ENCODE data around the gene PPFIBP2. TPM values are rescaled to one million over a fixed set of nuclear protein-coding genes. Genes with fewer than 3 reads are reported as not detected.
A peak's percentile ranks its signal among the peaks of the same experiment; 100 is the strongest.

Gene PPFIBP2
- 1.2 and 1.6 TPM in 2 replicates for total RNA-seq

GRCh38 chr11:7513234-7514098, at the start of gene PPFIBP2:
TSS of gene PPFIBP2 (plus strand) at chr11:7513999. CDS start at chr11:7549476, 35,477 bp downstream.
- Mint-ChIP-seq H3K36me3 (ENCODE audit: low read depth) (no peaks in the 10 kb centered on the region), H3K4me1 (peaks cover 12% of the 10 kb centered on the region), H3K27ac (peak within 1 kb of the TSS; percentile 84), H3K27me3 (peaks cover 30% of the 10 kb centered on the region), H3K4me3 (peak within 1 kb of the TSS; percentile 90), H3K9me3 (no peaks in the 10 kb centered on the region)
- peak; percentile 97 for DNase-seq
- intact Hi-C loops (cut with micrococcal nuclease): loop anchor here (1.0 to 2.0 kb wide), 2 partner anchors 152 to 175 kb away; no protein-coding TSS in a partner anchor

GRCh38 chr11:7467652-7468051, 46.1 kb upstream of the PPFIBP2 start:
- no peak for DNase-seq
- Mint-ChIP-seq H3K4me1 (peaks cover 2% of the 10 kb centered on the region), H3K9me3 (no peaks in the 10 kb centered on the region), H3K4me3 (no peak overlapping the region), H3K27me3 (no peaks in the 10 kb centered on the region), H3K36me3 (ENCODE audit: low read depth) (no peaks in the 10 kb centered on the region), H3K27ac (no peak overlapping the region)
- intact Hi-C loops (cut with micrococcal nuclease): no loop called here

DNA sequence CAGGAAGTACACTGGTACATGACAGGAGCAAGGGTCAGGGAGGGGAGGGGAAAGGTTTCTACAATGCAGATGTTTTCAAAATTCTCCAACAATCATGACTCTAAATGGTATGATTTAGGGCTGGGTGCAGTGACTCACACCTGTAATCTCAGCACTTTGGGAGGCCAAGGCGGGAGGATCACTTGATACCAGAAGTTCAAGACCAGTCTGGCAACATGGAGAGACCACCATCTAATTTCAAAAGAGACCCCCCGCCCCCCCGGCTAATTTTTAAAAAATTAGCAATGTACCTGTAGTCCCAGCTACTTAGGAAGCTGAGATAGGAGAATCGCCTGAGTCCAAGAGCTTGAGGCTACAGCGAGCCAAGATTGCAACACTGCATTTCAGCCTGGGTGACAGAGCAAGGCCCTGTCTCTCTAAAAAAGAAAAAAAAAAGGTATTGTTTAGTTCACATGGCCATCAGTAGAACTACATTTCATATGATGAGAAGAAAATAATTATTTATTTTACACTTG, 44.4 kb upstream of the PPFIBP2 start:
- intact Hi-C loops (cut with micrococcal nuclease): no loop called here
- Mint-ChIP-seq H3K9me3 (no peaks in the 10 kb centered on the region), H3K27me3 (no peaks in the 10 kb centered on the region), H3K4me1 (peaks cover 2% of the 10 kb centered on the region), H3K4me3 (no peak overlapping the region), H3K36me3 (ENCODE audit: low read depth) (no peaks in the 10 kb centered on the region), H3K27ac (no peak overlapping the region)
- no peak for DNase-seq

DNA sequence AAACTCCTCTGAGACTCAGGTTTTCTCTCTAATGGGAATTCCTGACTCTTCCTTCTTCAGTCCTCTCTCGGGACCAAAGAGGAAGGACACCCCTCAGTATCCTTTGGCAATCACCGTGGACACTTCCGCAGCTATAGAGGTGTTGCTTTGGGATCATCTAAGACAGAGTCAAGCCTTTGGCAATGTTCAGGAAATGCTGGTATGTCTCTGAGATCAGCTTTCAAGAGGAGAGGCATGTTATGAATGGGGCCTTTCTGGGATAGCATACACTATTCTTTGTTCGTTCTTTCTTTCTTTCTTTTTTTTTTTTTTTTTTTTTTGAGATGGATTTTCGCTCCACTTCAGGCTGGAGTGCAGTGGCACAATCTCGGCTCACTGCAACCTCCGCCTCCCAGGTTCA, 42.7 kb upstream of the PPFIBP2 start:
- peaks cover 2% of the 10 kb centered on the region for H3K4me1 Mint-ChIP-seq
- H3K27ac Mint-ChIP-seq: no peak overlapping the region
- no peaks in the 10 kb centered on the region for H3K36me3 Mint-ChIP-seq (ENCODE audit: low read depth)
- DNase-seq: no peak
- no peaks in the 10 kb centered on the region for H3K9me3 Mint-ChIP-seq
- intact Hi-C loops (cut with micrococcal nuclease): no loop called here
- no peaks in the 10 kb centered on the region for H3K27me3 Mint-ChIP-seq
- no peak overlapping the region for H3K4me3 Mint-ChIP-seq

DNA sequence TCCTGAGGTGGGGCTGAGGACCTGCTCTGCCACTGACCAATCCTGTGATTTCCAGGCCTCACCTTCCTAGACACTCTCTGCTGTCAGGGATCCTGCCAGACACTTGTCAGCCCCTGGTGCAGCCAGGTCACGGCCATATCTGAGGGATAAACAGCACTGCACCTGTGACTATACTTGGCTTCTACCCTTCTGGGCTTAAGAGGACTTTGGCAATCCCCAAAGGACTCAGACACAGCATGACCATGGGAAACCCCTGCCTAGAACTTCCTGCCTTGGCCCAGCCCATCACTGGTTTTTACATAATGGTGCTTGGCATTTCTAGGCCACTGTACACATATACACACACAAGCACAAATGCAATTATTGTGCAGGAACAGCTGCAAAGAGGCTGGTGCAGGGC, 40.1 kb upstream of the PPFIBP2 start:
- H3K4me1 Mint-ChIP-seq: no peaks in the 10 kb centered on the region
- peaks cover 4% of the 10 kb centered on the region for H3K27me3 Mint-ChIP-seq
- no peak overlapping the region for H3K27ac Mint-ChIP-seq
- H3K9me3 Mint-ChIP-seq: no peaks in the 10 kb centered on the region
- intact Hi-C loops (cut with micrococcal nuclease): no loop called here
- H3K4me3 Mint-ChIP-seq: no peak overlapping the region
- no peaks in the 10 kb centered on the region for H3K36me3 Mint-ChIP-seq (ENCODE audit: low read depth)
- no peak for DNase-seq

DNA sequence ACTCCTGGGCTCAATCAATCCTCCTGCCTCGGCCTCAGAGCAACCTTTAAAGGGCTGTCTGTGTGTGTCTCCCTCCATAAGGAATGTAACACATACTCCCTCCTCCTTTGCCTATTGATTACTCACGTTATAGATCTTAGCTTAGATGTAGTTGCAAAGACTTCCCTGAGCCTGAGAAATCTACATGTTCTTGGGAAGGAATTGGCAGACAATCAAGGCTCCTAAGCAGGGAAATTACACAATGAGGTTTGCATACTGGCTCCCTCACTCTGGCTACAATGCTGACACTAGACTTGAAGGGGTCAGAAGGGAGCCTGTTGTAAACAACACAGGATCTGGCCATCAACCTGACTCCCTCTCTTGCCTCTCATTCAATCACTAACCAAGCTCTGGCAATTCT, 33.7 kb upstream of the PPFIBP2 start:
- intact Hi-C loops (cut with micrococcal nuclease): no loop called here
- Mint-ChIP-seq H3K9me3 (no peaks in the 10 kb centered on the region), H3K4me1 (no peaks in the 10 kb centered on the region), H3K36me3 (ENCODE audit: low read depth) (no peaks in the 10 kb centered on the region), H3K4me3 (no peak overlapping the region), H3K27me3 (peaks cover 4% of the 10 kb centered on the region), H3K27ac (no peak overlapping the region)
- DNase-seq: no peak

GRCh38 chr11:7484131-7484530, 29.7 kb upstream of the PPFIBP2 start:
- H3K27me3 Mint-ChIP-seq: no peaks in the 10 kb centered on the region
- intact Hi-C loops (cut with micrococcal nuclease): no loop called here
- no peaks in the 10 kb centered on the region for H3K36me3 Mint-ChIP-seq (ENCODE audit: low read depth)
- no peaks in the 10 kb centered on the region for H3K4me1 Mint-ChIP-seq
- H3K27ac Mint-ChIP-seq: no peak overlapping the region
- no peak for DNase-seq
- H3K4me3 Mint-ChIP-seq: no peak overlapping the region
- no peaks in the 10 kb centered on the region for H3K9me3 Mint-ChIP-seq

DNA sequence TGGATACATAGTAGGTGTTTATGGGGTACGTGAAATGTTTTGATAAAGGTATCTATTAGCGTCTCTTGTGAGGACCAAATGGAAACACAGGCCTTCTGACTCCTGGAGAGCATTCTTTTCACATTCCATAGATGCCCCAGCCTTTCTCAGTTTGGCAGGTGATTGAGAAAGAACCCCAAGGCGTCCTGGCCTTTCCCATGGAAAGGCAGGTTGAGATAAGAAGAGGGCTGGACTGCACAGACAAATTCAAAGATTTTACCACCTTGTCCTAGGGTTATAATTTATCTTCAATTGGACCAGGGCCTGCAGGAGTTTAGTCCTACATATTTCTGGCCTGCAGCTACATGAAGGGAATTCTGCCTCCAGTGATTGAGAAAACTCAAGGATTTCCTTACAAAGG, 29.2 kb upstream of the PPFIBP2 start:
- H3K9me3 Mint-ChIP-seq: no peaks in the 10 kb centered on the region
- no peak overlapping the region for H3K4me3 Mint-ChIP-seq
- no peaks in the 10 kb centered on the region for H3K4me1 Mint-ChIP-seq
- no peak for DNase-seq
- intact Hi-C loops (cut with micrococcal nuclease): no loop called here
- H3K27me3 Mint-ChIP-seq: no peaks in the 10 kb centered on the region
- no peak overlapping the region for H3K27ac Mint-ChIP-seq
- H3K36me3 Mint-ChIP-seq (ENCODE audit: low read depth): no peaks in the 10 kb centered on the region

GRCh38 chr11:7485186-7486097, 28.4 kb upstream of the PPFIBP2 start, which contains the start of gene OLFML1:
TSS of gene OLFML1 (plus strand) at chr11:7485506. CDS start at chr11:7485876, 370 bp downstream.
- intact Hi-C loops (cut with micrococcal nuclease): no loop called here
- Mint-ChIP-seq H3K27ac (no peak within 1 kb of the TSS), H3K27me3 (no peaks in the 10 kb centered on the region), H3K4me1 (no peaks in the 10 kb centered on the region), H3K9me3 (no peaks in the 10 kb centered on the region), H3K4me3 (no peak within 1 kb of the TSS), H3K36me3 (ENCODE audit: low read depth) (no peaks in the 10 kb centered on the region)
- no peak for DNase-seq

DNA sequence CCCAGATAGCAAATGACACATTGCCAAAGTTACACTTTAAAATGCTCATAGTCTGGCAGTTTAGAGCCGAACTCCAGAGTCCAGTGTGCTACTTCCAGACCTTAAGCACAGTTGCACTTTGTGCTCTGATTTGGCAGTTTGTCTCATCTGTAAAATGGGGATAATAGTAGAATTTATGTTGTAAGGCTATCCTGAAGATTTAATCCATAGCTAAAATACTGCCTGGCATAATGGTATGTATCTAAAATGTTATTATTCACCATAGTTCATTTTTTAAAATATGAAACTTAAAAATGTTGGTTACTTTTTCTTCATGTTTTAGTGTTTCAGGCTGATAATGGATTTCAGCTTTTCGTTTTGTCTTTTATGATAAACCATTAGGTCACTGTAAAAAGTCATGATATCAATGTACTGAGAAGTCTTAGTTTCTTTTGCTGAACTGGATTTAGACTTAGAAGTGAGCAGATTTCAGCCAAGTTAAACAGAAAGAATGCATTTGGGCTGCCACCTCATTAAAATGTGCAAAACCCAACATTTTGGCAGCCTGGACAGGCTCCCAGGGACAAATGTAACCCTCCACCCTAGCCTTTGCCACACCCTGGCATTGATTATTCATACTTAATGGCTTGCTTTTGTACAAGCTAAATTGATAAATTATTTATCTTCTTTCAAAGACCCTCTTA, 27.6 kb upstream of the PPFIBP2 start:
- Mint-ChIP-seq H3K27me3 (no peaks in the 10 kb centered on the region), H3K36me3 (ENCODE audit: low read depth) (no peaks in the 10 kb centered on the region), H3K9me3 (no peaks in the 10 kb centered on the region), H3K27ac (no peak overlapping the region), H3K4me1 (no peaks in the 10 kb centered on the region), H3K4me3 (no peak overlapping the region)
- intact Hi-C loops (cut with micrococcal nuclease): no loop called here
- DNase-seq: no peak

- Mint-ChIP-seq H3K27ac (no peak overlapping the region), H3K9me3 (no peaks in the 10 kb centered on the region), H3K27me3 (no peaks in the 10 kb centered on the region), H3K4me3 (no peak overlapping the region), H3K4me1 (no peaks in the 10 kb centered on the region), H3K36me3 (ENCODE audit: low read depth) (no peaks in the 10 kb centered on the region)
- intact Hi-C loops (cut with micrococcal nuclease): no loop called here
- DNase-seq: no peak
Observed at GRCh38 chr11:7486781-7487140, 27.0 kb upstream of the PPFIBP2 start.

DNA sequence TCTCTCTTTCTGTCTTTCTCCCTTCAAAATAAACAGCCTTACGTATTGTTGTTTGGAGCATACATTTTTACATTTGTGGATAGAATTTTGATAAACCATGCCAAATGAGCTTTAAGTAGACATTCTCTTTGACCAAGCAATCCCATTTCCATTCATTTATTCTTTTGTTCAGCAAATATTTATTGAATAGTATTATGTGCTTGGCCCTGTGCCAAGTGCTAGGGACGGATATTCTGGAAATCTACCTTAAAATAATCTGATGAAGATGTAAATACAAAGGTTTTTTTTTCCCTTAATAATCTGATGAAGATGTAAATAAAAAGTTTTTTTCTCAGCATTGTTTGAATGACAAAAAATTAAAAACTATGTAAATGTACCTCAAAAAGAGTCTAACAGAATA, 26.4 kb upstream of the PPFIBP2 start:
- intact Hi-C loops (cut with micrococcal nuclease): no loop called here
- H3K27me3 Mint-ChIP-seq: no peaks in the 10 kb centered on the region
- no peak overlapping the region for H3K4me3 Mint-ChIP-seq
- H3K27ac Mint-ChIP-seq: no peak overlapping the region
- H3K4me1 Mint-ChIP-seq: no peaks in the 10 kb centered on the region
- no peaks in the 10 kb centered on the region for H3K9me3 Mint-ChIP-seq
- no peak for DNase-seq
- no peaks in the 10 kb centered on the region for H3K36me3 Mint-ChIP-seq (ENCODE audit: low read depth)

- Mint-ChIP-seq H3K27ac (no peak overlapping the region), H3K4me3 (no peak overlapping the region), H3K27me3 (no peaks in the 10 kb centered on the region), H3K36me3 (ENCODE audit: low read depth) (no peaks in the 10 kb centered on the region), H3K9me3 (no peaks in the 10 kb centered on the region), H3K4me1 (no peaks in the 10 kb centered on the region)
- DNase-seq: no peak
- intact Hi-C loops (cut with micrococcal nuclease): no loop called here
Observed at GRCh38 chr11:7488681-7489080, 25.1 kb upstream of the PPFIBP2 start.
